Trophoblast cell (in vitro differentiated cells and primary cell): ENCODE results near the gene SLC5A3.

ENCODE experiments used
- DNase-seq, 2 donors: peaks; one replicate each; pipeline ENCODE4 v3.0.0-alpha.2; 2016
- H2AFZ ChIP-seq: 2 replicates; pipeline ENCODE4 v1.6.1; 2013; ENCODE audit warnings: low read length, moderate library complexity, mild to moderate bottlenecking; ENCODE audit not compliant: insufficient read depth, poor library complexity
- H2AK5ac ChIP-seq: 2 replicates; pipeline ENCODE4 v1.6.1; 2013; ENCODE audit warnings: mild to moderate bottlenecking, low read length
- H2BK120ac ChIP-seq: 2 replicates; pipeline ENCODE4 v1.6.1; 2013; ENCODE audit warnings: low read length, mild to moderate bottlenecking, moderate library complexity; ENCODE audit not compliant: insufficient read depth, poor library complexity
- H2BK12ac ChIP-seq: 2 replicates; pipeline ENCODE4 v1.6.1; 2013; ENCODE audit warnings: mild to moderate bottlenecking, low read length, moderate library complexity
- H2BK5ac ChIP-seq: 2 replicates; pipeline ENCODE4 v1.6.1; 2013; ENCODE audit warnings: low read length, low read depth, moderate library complexity, mild to moderate bottlenecking; ENCODE audit not compliant: poor library complexity
- H3K14ac ChIP-seq: 2 replicates; pipeline ENCODE4 v1.6.1; 2013; ENCODE audit warnings: mild to moderate bottlenecking, low read length
- H3K18ac ChIP-seq: 2 replicates; pipeline ENCODE4 v1.6.1; 2013; ENCODE audit warnings: mild to moderate bottlenecking, low read length
- H3K23ac ChIP-seq: 2 replicates; pipeline ENCODE4 v1.6.1; 2013; ENCODE audit warnings: low read length
- H3K27ac ChIP-seq: 2 replicates; pipeline ENCODE4 v1.5.1; 2013; ENCODE audit warnings: low read depth, mild to moderate bottlenecking, inconsistent platforms, low read length, moderate library complexity
- H3K27me3 ChIP-seq: 2 replicates; pipeline ENCODE4 v1.6.1; 2013; ENCODE audit warnings: inconsistent platforms, mild to moderate bottlenecking, low read length, moderate library complexity; ENCODE audit not compliant: insufficient read depth
- H3K36me3 ChIP-seq, 2 experiments: 1 replicate in 1 of 2; 2 replicates in 1 of 2; pipeline ENCODE4 v1.6.1; 2013; ENCODE audit warnings: low read length in 2 of 2, mild to moderate bottlenecking in 2 of 2, moderate library complexity in 1 of 2; ENCODE audit not compliant: insufficient read depth in 2 of 2, control insufficient read depth in 1 of 2
- H3K4ac ChIP-seq: 2 replicates; pipeline ENCODE4 v1.6.1; 2013; ENCODE audit warnings: low read depth, mild to moderate bottlenecking, low read length, moderate library complexity
- H3K4me1 ChIP-seq, 2 experiments: 1 replicate in 1 of 2; 2 replicates in 1 of 2; pipeline ENCODE4 v1.6.1; 2013; ENCODE audit warnings: low read length in 2 of 2, mild to moderate bottlenecking in 2 of 2, moderate library complexity in 1 of 2; ENCODE audit not compliant: insufficient read depth in 2 of 2, control insufficient read depth in 1 of 2
- H3K4me2 ChIP-seq: 2 replicates; pipeline ENCODE4 v1.6.1; 2013; ENCODE audit warnings: inconsistent platforms, mild to moderate bottlenecking, low read length, moderate library complexity
- H3K4me3 ChIP-seq: 2 replicates; pipeline ENCODE4 v1.5.1; 2013; ENCODE audit warnings: mild to moderate bottlenecking, low read depth, low read length, inconsistent platforms
- H3K79me1 ChIP-seq: one replicate; pipeline ENCODE4 v1.6.1; 2013; ENCODE audit warnings: low read length
- H3K79me2 ChIP-seq: 2 replicates; pipeline ENCODE4 v1.6.1; 2013; ENCODE audit warnings: low read length, mild to moderate bottlenecking; ENCODE audit not compliant: control insufficient read depth, insufficient read depth, poor library complexity
- H3K9ac ChIP-seq: 2 replicates; pipeline ENCODE4 v1.6.1; 2013; ENCODE audit warnings: mild to moderate bottlenecking, low read length
- H3K9me3 ChIP-seq: 2 replicates; pipeline ENCODE4 v1.6.1; 2013; ENCODE audit warnings: low read depth, mild to moderate bottlenecking, control low read depth, inconsistent platforms, low read length; ENCODE audit not compliant: insufficient read depth
- H4K12ac ChIP-seq: 2 replicates; pipeline ENCODE4 v1.6.1; 2013; ENCODE audit warnings: low read depth, mild to moderate bottlenecking, low read length, moderate library complexity
- H4K8ac ChIP-seq: 2 replicates; pipeline ENCODE4 v1.6.1; 2013; ENCODE audit warnings: low read depth, mild to moderate bottlenecking, low read length, moderate library complexity
- H4K91ac ChIP-seq: one replicate; pipeline ENCODE4 v1.6.1; 2013; ENCODE audit warnings: low read depth, mild to moderate bottlenecking, low read length, moderate library complexity
- WGBS: extraction: QIAGEN DNeasy Blood & Tissue Kit; methylation state at CpG from one replicate; pipeline ENCODE4 v1.1.7; 2013; ENCODE audit warnings: missing lambda C conversion rate; ENCODE audit not compliant: insufficient read length, insufficient coverage; ENCODE audit errors: extremely low coverage; 5-methylcytosine and 5-hydroxymethylcytosine counted together

SLC5A3 gene

GRCh38 chr21:34073749-34074282 is 438 bp downstream of the SLC5A3 start:
- H3K23ac ChIP-seq = no peak overlapping the region
- peak overlapping the region; percentile 83 for H2AFZ ChIP-seq
- H3K14ac ChIP-seq = peak overlapping the region; percentile 98
- peak overlapping the region; percentile 97 for H3K18ac ChIP-seq
- H3K27me3 ChIP-seq = no peaks in the 10 kb centered on the region
- peaks cover 19% of the 10 kb centered on the region for H3K79me1 ChIP-seq
- H3K9me3 ChIP-seq = no peaks in the 10 kb centered on the region
- peak overlapping the region; percentile 93 for H3K4me3 ChIP-seq
- H4K8ac ChIP-seq = peak overlapping the region; percentile 92
- WGBS = no CpG with 5 or more reads among the region's 95 CpGs
- peak overlapping the region; percentile 85 for H2BK120ac ChIP-seq
- H4K91ac ChIP-seq = peak overlapping the region; percentile 91
- peak overlapping the region; percentile 94 for H3K27ac ChIP-seq
- H3K4me1 ChIP-seq = peaks cover 4 to 6% of the 10 kb centered on the region in 2 experiments
- H3K4ac ChIP-seq = peak overlapping the region; percentile 86
- H4K12ac ChIP-seq = peak overlapping the region; percentile 45
- H2BK12ac ChIP-seq = no peak overlapping the region
- peak overlapping the region; percentile 88 for H2BK5ac ChIP-seq
- peaks cover 14% of the 10 kb centered on the region for H3K79me2 ChIP-seq
- DNase-seq = peak in 1 of 2 donors; percentile 39
- peak overlapping the region; percentile 92 for H3K9ac ChIP-seq
- no peak overlapping the region for H2AK5ac ChIP-seq
- H3K4me2 ChIP-seq = peak overlapping the region; percentile 59
- no peaks in the 10 kb centered on the region for H3K36me3 ChIP-seq

- peak overlapping the region; percentile 6 for H3K9ac ChIP-seq
- peak overlapping the region; percentile 93 for H3K4me3 ChIP-seq
Measured at GRCh38 chr21:34074283-34075090, 1.1 kb downstream of the SLC5A3 start.

DNA sequence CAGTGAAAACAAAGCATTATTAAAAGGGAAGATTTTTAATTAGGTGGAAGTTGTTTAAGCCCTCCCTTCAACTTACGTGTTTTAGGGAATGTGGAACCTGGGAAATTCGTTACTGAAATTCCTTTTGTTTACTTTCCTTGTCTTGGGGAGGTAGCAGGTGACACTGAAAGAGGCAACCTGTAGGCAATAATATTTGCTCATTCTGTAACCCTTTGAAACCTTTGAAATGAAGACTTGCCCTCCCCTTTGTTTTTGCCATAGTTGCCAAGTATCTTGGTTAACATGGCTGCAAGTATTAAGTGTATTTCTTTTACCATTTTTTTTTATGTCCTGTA is 1.7 kb downstream of the SLC5A3 start:
- H3K9me3 ChIP-seq = no peaks in the 10 kb centered on the region
- no peaks in the 10 kb centered on the region for H3K27me3 ChIP-seq
- H2AFZ ChIP-seq = no peak overlapping the region
- no peak overlapping the region for H3K27ac ChIP-seq
- WGBS = no CpG with 5 or more reads among the region's 2 CpGs
- peaks cover 14% of the 10 kb centered on the region for H3K79me2 ChIP-seq
- no peak for DNase-seq
- H2BK120ac ChIP-seq = no peak overlapping the region
- H3K4me1 ChIP-seq = peaks cover 4 to 6% of the 10 kb centered on the region in 2 experiments
- no peak overlapping the region for H3K18ac ChIP-seq
- no peak overlapping the region for H4K8ac ChIP-seq
- H3K14ac ChIP-seq = no peak overlapping the region
- peaks cover 19% of the 10 kb centered on the region for H3K79me1 ChIP-seq
- H3K4me3 ChIP-seq = no peak overlapping the region
- H3K23ac ChIP-seq = no peak overlapping the region
- H2AK5ac ChIP-seq = no peak overlapping the region
- no peak overlapping the region for H4K12ac ChIP-seq
- no peak overlapping the region for H3K9ac ChIP-seq
- no peak overlapping the region for H2BK12ac ChIP-seq
- H2BK5ac ChIP-seq = no peak overlapping the region
- no peak overlapping the region for H4K91ac ChIP-seq
- H3K36me3 ChIP-seq = peaks cover 0 to 4% of the 10 kb centered on the region in 2 experiments
- H3K4ac ChIP-seq = peak overlapping the region; percentile 39
- H3K4me2 ChIP-seq = peak overlapping the region; percentile 59

More at GRCh38 chr21:34074283-34075090, 1.1 kb downstream of the SLC5A3 start:
- Histone ChIP-seq H4K91ac (peak overlapping the region; percentile 67), H2BK120ac (peak overlapping the region; percentile 37), H3K79me2 (peaks cover 14% of the 10 kb centered on the region), H3K18ac (peak overlapping the region; percentile 89), H2BK12ac (peak overlapping the region; percentile 85), H3K14ac (peak overlapping the region; percentile 90), H4K8ac (peak overlapping the region; percentile 66), H4K12ac (peak overlapping the region; percentile 39), H3K9me3 (no peaks in the 10 kb centered on the region), H3K79me1 (peaks cover 19% of the 10 kb centered on the region), H3K4ac (peak overlapping the region; percentile 90), H3K4me1 (peaks cover 4 to 6% of the 10 kb centered on the region in 2 experiments), H2BK5ac (peak overlapping the region; percentile 46), H3K27me3 (no peaks in the 10 kb centered on the region), H2AFZ (no peak overlapping the region), H3K23ac (no peak overlapping the region), H2AK5ac (peak overlapping the region; percentile 57), H3K27ac (peak overlapping the region; percentile 94), H3K4me2 (peak overlapping the region; percentile 59), H3K36me3 (no peaks in the 10 kb centered on the region)
- DNase-seq = peak; percentile 32 to 61
- no CpG with 5 or more reads among the region's 32 CpGs for WGBS

- Histone ChIP-seq H3K79me1 (peaks cover 19% of the 10 kb centered on the region), H3K18ac (no peak overlapping the region), H2BK12ac (no peak overlapping the region), H3K4me3 (no peak overlapping the region), H3K4ac (no peak overlapping the region), H3K36me3 (peaks cover 0 to 4% of the 10 kb centered on the region in 2 experiments), H2AK5ac (no peak overlapping the region), H3K79me2 (peaks cover 14% of the 10 kb centered on the region), H3K9me3 (no peaks in the 10 kb centered on the region), H3K9ac (no peak overlapping the region), H3K4me1 (peaks cover 4 to 6% of the 10 kb centered on the region in 2 experiments), H3K27ac (no peak overlapping the region), H4K91ac (no peak overlapping the region), H3K4me2 (peak overlapping the region; percentile 47), H4K12ac (no peak overlapping the region), H3K14ac (no peak overlapping the region), H2BK5ac (no peak overlapping the region), H3K27me3 (no peaks in the 10 kb centered on the region), H3K23ac (no peak overlapping the region), H2BK120ac (no peak overlapping the region), H2AFZ (no peak overlapping the region), H4K8ac (no peak overlapping the region)
- DNase-seq = no peak
- WGBS = 100% methylated on average over 1 of the region's 9 CpGs
Measured at GRCh38 chr21:34075760-34076660, 2.6 kb downstream of the SLC5A3 start.
